Sigmoid colon (tissue), 4 donors: Measurements from ENCODE around the gene MED13L.

Experiments used
- CTCF ChIP-seq, 4 experiments: fragments of 450-650 bp in 3 of 4; fragments of 200-600 bp in 1 of 4; IDR thresholded peaks; one replicate each; pipeline ENCODE4 v1.5.1; 2016 to 2019; ENCODE audit warnings: antibody characterized with exemption in 4 of 4, mild to moderate bottlenecking in 3 of 4, moderate library complexity in 2 of 4
- POLR2AphosphoS5 ChIP-seq, 4 donors: sonication (generic); formaldehyde crosslinking; IDR thresholded peaks; one replicate each; pipeline ENCODE4 v1.6.1; 2017; ENCODE audit warnings: antibody characterized with exemption in 4 of 4

GRCh38 chr12:116164250-116165035 lies 113.0 kb downstream of the MED13L start:
- TF ChIP-seq CTCF (IDR thresholded peaks at IDR 0.05) = no peak
- TF ChIP-seq POLR2AphosphoS5 (IDR thresholded peaks at IDR 0.05) = no peak
